IPS-15b (cell line): ENCODE data around the gene MAVS.
"Not testable (repeated sequence)": the region's sequence is repeated elsewhere in the genome, so short reads cannot be mapped to it uniquely, and the experiment has no call there.

Experiments
- H3K27me3 ChIP-seq: one replicate; pipeline ENCODE4 v1.6.1; 2013; ENCODE audit warnings: low read length; ENCODE audit not compliant: control insufficient read depth, insufficient read depth
- H3K36me3 ChIP-seq: one replicate; pipeline ENCODE4 v1.6.1; 2013; ENCODE audit warnings: low read length; ENCODE audit not compliant: control insufficient read depth, insufficient read depth
- H3K4me1 ChIP-seq: one replicate; pipeline ENCODE4 v1.6.1; 2013; ENCODE audit warnings: mild to moderate bottlenecking, low read length; ENCODE audit not compliant: control insufficient read depth, insufficient read depth
- H3K4me3 ChIP-seq: one replicate; pipeline ENCODE4 v1.5.1; 2013; ENCODE audit warnings: low read depth, low read length
- H3K9ac ChIP-seq: one replicate; pipeline ENCODE4 v1.6.1; 2013; ENCODE audit warnings: low read depth, mild to moderate bottlenecking, low read length
- H3K9me3 ChIP-seq: one replicate; pipeline ENCODE4 v1.6.1; 2013; ENCODE audit warnings: mild to moderate bottlenecking, low read length; ENCODE audit not compliant: control insufficient read depth, insufficient read depth

The MAVS gene

GRCh38 chr20:3890999-3891929 lies 44.6 kb downstream of the MAVS start:
- Histone ChIP-seq H3K9ac (peak overlapping the region; percentile 93), H3K9me3 (no peaks in the 10 kb centered on the region), H3K4me1 (peaks cover 16% of the 10 kb centered on the region), H3K36me3 (peaks cover 3% of the 10 kb centered on the region), H3K4me3 (peak overlapping the region; percentile 88), H3K27me3 (no peaks in the 10 kb centered on the region)

- H3K4me3 ChIP-seq, result no peak overlapping the region
- no peaks in the 10 kb centered on the region for H3K27me3 ChIP-seq
- peaks cover 3% of the 10 kb centered on the region for H3K36me3 ChIP-seq
- no peak overlapping the region for H3K9ac ChIP-seq
- no peaks in the 10 kb centered on the region for H3K9me3 ChIP-seq
- peaks cover 16% of the 10 kb centered on the region for H3K4me1 ChIP-seq
These were observed 48.2 kb downstream of the MAVS start for GRCh38 chr20:3894796-3895195.

DNA sequence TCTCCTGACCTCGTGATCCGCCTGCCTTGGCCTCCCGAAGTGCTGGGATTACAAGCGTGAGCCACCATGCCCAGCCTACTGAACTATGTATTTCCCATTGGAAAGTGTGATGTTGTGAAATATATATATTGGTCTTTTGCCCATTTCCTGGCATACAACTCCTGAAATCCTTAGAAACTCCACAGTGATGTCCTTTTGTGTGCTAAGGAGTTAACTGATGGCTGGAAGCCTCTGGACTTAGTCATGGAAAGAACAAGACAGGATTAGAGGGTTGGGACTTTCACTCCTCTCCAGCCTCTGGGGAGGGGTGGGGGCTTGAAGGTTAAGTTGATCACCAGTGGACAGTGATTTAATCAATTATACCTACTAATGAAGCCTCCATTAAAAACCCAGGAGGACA lies 49.7 kb downstream of the MAVS start:
- H3K9me3 ChIP-seq, result no peaks in the 10 kb centered on the region
- H3K4me1 ChIP-seq, result peaks cover 14% of the 10 kb centered on the region
- H3K9ac ChIP-seq, result no peak overlapping the region
- peaks cover 3% of the 10 kb centered on the region for H3K36me3 ChIP-seq
- no peaks in the 10 kb centered on the region for H3K27me3 ChIP-seq
- no peak overlapping the region for H3K4me3 ChIP-seq

DNA sequence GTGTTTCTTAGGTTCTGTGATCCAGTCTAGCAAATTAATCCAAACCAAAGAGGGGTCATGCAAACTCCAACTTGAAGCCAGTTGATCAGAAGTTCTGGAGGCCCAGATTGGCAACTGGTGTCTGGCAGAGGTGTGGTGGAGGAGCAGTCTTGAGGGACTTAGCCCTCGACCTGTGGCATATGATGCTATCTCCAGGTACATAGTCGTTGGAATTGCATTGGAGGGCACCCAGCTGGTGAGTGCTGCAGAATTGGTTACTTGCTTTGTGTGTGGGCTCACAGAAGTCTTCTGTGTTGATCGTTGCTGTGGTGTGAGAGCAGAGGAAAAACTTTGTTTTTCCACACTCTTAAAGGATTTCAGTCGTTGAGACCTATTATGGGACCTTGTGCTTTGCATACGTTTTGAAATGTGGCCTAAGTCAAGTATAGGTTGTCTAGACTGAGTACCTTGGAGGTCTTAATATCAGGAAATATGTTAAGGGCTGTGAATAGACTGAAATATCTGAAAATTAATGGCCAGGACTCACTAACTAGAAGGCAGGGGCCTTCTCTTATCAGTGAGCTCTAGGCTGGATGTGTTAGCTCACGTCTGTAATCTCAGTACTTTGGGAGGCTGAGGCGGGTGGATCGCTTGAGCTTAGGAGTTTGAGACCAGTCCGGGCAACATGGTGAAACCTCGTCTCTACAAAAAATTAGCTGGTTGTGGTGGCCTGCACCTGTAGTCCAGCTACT lies 50.4 kb downstream of the MAVS start:
- H3K4me1 ChIP-seq, result peaks cover 11% of the 10 kb centered on the region
- H3K36me3 ChIP-seq, result peaks cover 3% of the 10 kb centered on the region
- H3K9me3 ChIP-seq, result no peaks in the 10 kb centered on the region

GRCh38 chr20:3898181-3898580 lies 51.5 kb downstream of the MAVS start:
- H3K4me1 ChIP-seq, H3K9ac ChIP-seq, H3K4me3 ChIP-seq, H3K9me3 ChIP-seq, H3K36me3 ChIP-seq, H3K27me3 ChIP-seq: not testable (repeated sequence)

More for the DNA sequence above, 50.4 kb downstream of the MAVS start:
- no peak overlapping the region for H3K4me3 ChIP-seq
- no peaks in the 10 kb centered on the region for H3K27me3 ChIP-seq
- no peak overlapping the region for H3K9ac ChIP-seq

DNA sequence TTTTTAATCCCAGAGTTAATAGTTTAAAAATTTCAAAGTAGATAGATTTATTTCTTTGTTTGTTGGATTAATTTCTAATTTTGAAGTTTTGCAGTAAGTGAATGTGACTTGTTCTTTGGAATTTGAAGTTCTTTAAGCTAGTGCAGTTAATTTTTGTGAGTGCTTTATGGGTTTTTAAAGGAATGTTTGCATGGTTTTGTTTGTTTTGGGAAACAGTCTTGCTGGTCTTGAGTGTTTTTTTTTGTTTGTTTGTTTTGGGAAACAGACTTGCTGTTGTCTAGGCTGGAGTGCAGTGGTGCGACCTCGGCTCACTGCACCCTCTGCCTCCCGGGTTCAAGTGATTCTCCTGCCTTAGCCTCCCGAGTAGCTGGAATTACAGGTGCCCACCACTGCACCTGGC lies 52.0 kb downstream of the MAVS start:
- H3K9ac ChIP-seq, result no peak overlapping the region
- no peaks in the 10 kb centered on the region for H3K9me3 ChIP-seq
- H3K4me3 ChIP-seq, result no peak overlapping the region
- no peaks in the 10 kb centered on the region for H3K27me3 ChIP-seq
- peaks cover 3% of the 10 kb centered on the region for H3K36me3 ChIP-seq
- peaks cover 3% of the 10 kb centered on the region for H3K4me1 ChIP-seq

DNA sequence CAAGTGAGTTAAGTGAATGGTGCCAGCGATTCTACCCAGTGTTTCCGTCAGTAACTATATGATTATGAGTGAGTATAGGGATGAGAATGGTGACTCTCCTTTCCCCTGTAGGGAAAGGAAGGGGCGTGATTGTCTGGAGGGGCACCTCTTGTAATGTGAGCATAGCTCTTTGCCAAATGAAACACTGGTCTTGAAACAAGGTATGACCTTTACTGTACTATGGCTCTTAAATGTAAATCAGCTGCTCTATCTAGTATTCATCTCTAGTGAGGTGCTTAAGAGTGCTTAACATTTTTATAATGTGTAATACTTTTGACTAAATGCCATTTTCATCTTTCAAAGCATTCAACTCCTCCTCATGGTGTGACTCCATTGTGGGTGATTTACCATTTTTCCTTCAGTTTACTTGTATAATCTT lies 53.6 kb downstream of the MAVS start:
- H3K9me3 ChIP-seq, result no peaks in the 10 kb centered on the region
- H3K27me3 ChIP-seq, result no peaks in the 10 kb centered on the region
- H3K4me3 ChIP-seq, result no peak overlapping the region
- H3K4me1 ChIP-seq, result peaks cover 5% of the 10 kb centered on the region
- no peak overlapping the region for H3K9ac ChIP-seq
- peaks cover 3% of the 10 kb centered on the region for H3K36me3 ChIP-seq

- no peak overlapping the region for H3K4me3 ChIP-seq
- peaks cover 5% of the 10 kb centered on the region for H3K4me1 ChIP-seq
These were observed 54.5 kb downstream of the MAVS start for GRCh38 chr20:3901028-3901705.

DNA sequence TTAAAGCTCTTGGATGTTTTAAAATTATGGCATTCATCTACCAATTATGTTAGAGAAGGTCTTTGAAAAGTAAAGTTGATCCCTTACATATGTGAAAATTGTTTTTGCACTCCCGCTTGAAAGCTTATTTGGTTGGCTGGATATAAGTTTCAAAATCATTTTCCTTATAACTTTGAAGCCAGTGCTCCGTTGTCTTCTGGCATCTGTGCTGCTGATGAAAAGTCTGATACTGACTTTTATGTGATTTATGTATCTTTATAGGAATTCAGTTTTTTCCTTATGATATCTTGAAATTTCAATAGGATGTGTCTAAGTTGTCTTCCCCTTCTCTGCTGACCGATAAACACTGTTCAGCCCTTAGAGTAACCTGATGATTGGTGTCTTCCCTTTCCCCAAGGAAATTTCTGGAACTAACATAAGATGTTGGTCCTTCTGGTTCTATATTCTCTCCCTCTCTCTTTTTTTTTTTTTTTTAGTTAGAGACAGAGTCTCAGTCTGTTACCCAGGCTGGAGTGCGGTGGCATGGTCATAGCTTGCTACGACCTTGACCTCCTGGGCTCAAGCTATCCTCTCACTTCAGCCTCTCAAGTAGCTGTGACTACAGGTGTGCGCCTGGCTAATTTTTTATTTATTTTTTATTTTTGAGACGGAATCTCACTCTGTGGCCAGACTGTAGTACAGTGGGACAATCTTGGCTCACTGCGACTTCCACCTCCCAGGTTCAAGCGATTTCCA lies 55.2 kb downstream of the MAVS start:
- no peaks in the 10 kb centered on the region for H3K9me3 ChIP-seq
- no peak overlapping the region for H3K4me3 ChIP-seq
- no peak overlapping the region for H3K9ac ChIP-seq
- H3K36me3 ChIP-seq, result peaks cover 3% of the 10 kb centered on the region
- H3K27me3 ChIP-seq, result no peaks in the 10 kb centered on the region
- peaks cover 2% of the 10 kb centered on the region for H3K4me1 ChIP-seq

More at GRCh38 chr20:3901028-3901705, 54.5 kb downstream of the MAVS start:
- Histone ChIP-seq H3K9me3 (no peaks in the 10 kb centered on the region), H3K36me3 (peaks cover 3% of the 10 kb centered on the region), H3K27me3 (no peaks in the 10 kb centered on the region), H3K9ac (no peak overlapping the region)

GRCh38 chr20:3902446-3902845 lies 55.8 kb downstream of the MAVS start:
- Histone ChIP-seq H3K36me3 (peaks cover 3% of the 10 kb centered on the region), H3K9ac (no peak overlapping the region), H3K27me3 (no peaks in the 10 kb centered on the region), H3K4me3 (no peak overlapping the region), H3K4me1 (peaks cover 2% of the 10 kb centered on the region), H3K9me3 (no peaks in the 10 kb centered on the region)

- Histone ChIP-seq H3K9ac (no peak overlapping the region), H3K9me3 (no peaks in the 10 kb centered on the region), H3K27me3 (no peaks in the 10 kb centered on the region), H3K4me3 (no peak overlapping the region), H3K36me3 (peaks cover 15% of the 10 kb centered on the region), H3K4me1 (peaks cover 2% of the 10 kb centered on the region)
These were observed 57.6 kb downstream of the MAVS start for GRCh38 chr20:3904224-3904623.
